Measurements from ENCODE around the gene MYL3. TPM values are rescaled to one million over a fixed set of nuclear protein-coding genes. Genes with fewer than 3 reads are reported as not detected.
A peak's percentile ranks its signal among the peaks of the same experiment; 100 is the strongest.

MYL3 gene
- total and polyA plus RNA-seq, 2 experiments from 2014 or later = not detected

GRCh38 chr3:46904303-46905212, 41.3 kb upstream of the MYL3 start:
- H2AFZ ChIP-seq = no peak overlapping the region
- in situ Hi-C loops (cut with MboI) = no loop called here

DNA sequence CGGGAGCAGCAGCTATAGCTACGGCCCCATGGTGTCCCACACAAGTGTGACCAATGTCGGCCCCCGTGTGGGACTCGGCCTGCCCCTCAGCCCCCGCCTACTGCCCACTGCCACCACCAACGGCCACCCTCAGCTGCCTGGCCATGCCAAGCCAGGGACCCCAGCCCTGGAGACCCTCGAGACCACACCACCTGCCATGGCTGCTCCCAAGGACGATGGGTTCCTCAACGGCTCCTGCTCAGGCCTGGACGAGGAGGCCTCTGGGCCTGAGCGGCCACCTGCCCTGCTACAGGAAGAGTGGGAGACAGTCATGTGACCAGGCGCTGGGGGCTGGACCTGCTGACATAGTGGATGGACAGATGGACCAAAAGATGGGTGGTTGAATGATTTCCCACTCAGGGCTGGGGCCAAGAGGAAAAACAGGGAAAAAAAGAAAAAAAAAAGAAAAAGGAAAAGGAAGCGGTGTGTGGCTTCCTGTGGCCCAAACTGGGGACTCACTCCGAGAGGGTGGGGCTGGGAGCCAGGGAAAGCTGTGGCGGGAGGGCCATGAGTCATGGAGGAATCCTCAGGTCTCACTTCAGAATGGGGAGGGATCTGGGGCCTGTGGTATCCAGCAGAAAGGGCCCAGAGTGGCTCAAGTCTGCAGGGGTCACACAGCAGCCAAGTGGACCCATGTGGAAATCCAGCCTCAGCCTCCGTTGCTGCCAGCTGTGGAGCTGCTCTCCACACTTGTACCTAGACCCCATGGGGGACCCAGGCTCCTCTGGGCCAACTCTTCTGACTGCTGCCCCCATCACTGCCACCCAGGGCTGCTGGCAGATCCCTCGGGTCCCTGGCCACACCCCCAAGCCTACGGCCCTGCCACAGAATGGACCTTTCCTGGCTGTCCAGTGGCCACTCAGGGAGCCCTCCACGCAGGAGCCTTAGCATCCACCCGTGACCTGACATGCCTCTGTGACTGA, 40.4 kb upstream of the MYL3 start:
- WGBS, 2 experiments (ENCODE audit: low coverage in 1 of 2, low lambda C conversion rate in 2 of 2, missing lambda C conversion rate in 2 of 2) = 71 to 74% methylated on average over 18 to 21 of the region's 21 CpGs

More at GRCh38 chr3:46904303-46905212, 41.3 kb upstream of the MYL3 start:
- Histone ChIP-seq H3K4me1 (ENCODE audit: insufficient read depth) (peaks cover 20% of the 10 kb centered on the region), H3K9me2 (ENCODE audit: insufficient read depth) (no peaks in the 10 kb centered on the region), H3K27ac (no peak overlapping the region), H3K27me3 (replicated peaks; ENCODE audit: insufficient read depth) (no peaks in the 10 kb centered on the region), H3K79me2 (ENCODE audit: insufficient read depth) (no peaks in the 10 kb centered on the region), H3K9ac (no peak overlapping the region), H3F3A (ENCODE audit: insufficient read depth) (0 out of 2 replicates have a peak, but pooled peaks cover 4% of the 10 kb centered on the region), H3K4me3 (no peak overlapping the region), H3K36me3 (ENCODE audit: low read depth) (no peaks in the 10 kb centered on the region), H3K9me3 (ENCODE audit: low read depth) (no peaks in the 10 kb centered on the region), H3K4me2 (ENCODE audit: unreplicated experiment) (no peak overlapping the region), H4K20me1 (ENCODE audit: insufficient read depth) (no peaks in the 10 kb centered on the region)
- 64 to 65% methylated on average over 18 of the region's 18 CpGs for WGBS, 2 experiments (ENCODE audit: low coverage in 1 of 2, low lambda C conversion rate in 2 of 2, missing lambda C conversion rate in 2 of 2)
- no peak for TF ChIP-seq EZH2 (IDR thresholded peaks at IDR 0.05; ENCODE audit: insufficient read depth, poor library complexity, severe bottlenecking)
- no peak for DNase-seq

DNA sequence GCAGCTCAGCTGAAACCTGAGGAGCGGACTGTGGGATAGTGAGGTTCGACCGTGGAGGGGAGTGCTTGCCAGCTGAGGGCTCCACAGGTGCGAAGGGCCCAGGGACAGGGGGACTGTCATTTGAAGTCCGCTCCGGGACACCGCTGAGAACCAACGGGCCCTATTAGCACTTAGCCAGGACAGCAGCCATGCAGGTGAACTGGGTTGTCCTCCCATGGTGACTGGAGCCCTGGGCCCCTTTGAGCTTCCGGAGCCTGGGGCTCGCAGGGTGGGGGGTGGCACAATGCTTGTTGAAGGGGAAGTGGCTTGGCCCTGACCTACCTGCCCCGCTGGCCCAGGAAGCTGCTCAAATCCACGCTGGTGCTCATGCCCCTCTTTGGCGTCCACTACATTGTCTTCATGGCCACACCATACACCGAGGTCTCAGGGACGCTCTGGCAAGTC, 39.0 kb upstream of the MYL3 start:
- 90 to 91% methylated on average over 13 to 15 of the region's 15 CpGs for WGBS, 2 experiments (ENCODE audit: low coverage in 1 of 2, low lambda C conversion rate in 2 of 2, missing lambda C conversion rate in 2 of 2)
- H3K4me2 ChIP-seq (ENCODE audit: unreplicated experiment) = no peak overlapping the region
- H3K9ac ChIP-seq = no peak overlapping the region
- peaks cover 3% of the 10 kb centered on the region; the same call in 1 of the 2 replicates for H3K4me1 ChIP-seq (ENCODE audit: insufficient read depth)
- in situ Hi-C loops (cut with MboI) = no loop called here
- no peaks in the 10 kb centered on the region for H3F3A ChIP-seq (ENCODE audit: insufficient read depth)
- H3K27ac ChIP-seq = no peak overlapping the region
- no peaks in the 10 kb centered on the region for H3K27me3 ChIP-seq (replicated peaks; ENCODE audit: insufficient read depth)
- H3K9me3 ChIP-seq (ENCODE audit: low read depth) = no peaks in the 10 kb centered on the region
- no peaks in the 10 kb centered on the region for H3K36me3 ChIP-seq (ENCODE audit: low read depth)
- H3K4me3 ChIP-seq = no peak overlapping the region
- no peaks in the 10 kb centered on the region for H4K20me1 ChIP-seq (ENCODE audit: insufficient read depth)
- no peaks in the 10 kb centered on the region for H3K9me2 ChIP-seq (ENCODE audit: insufficient read depth)
- H3K79me2 ChIP-seq (ENCODE audit: insufficient read depth) = no peaks in the 10 kb centered on the region
- no peak overlapping the region for H2AFZ ChIP-seq
- TF ChIP-seq EZH2phosphoT487 (IDR thresholded peaks at IDR 0.05; ENCODE audit: insufficient read depth, low read depth) = no peak
- TF ChIP-seq EZH2 (IDR thresholded peaks at IDR 0.05; ENCODE audit: insufficient read depth, poor library complexity, severe bottlenecking) = no peak
- no peak for DNase-seq

More for the DNA sequence above, 40.4 kb upstream of the MYL3 start:
- Histone ChIP-seq H3K36me3 (ENCODE audit: low read depth) (no peaks in the 10 kb centered on the region), H3K79me2 (ENCODE audit: insufficient read depth) (no peaks in the 10 kb centered on the region), H3K9me2 (ENCODE audit: insufficient read depth) (no peaks in the 10 kb centered on the region), H3K4me2 (ENCODE audit: unreplicated experiment) (no peak overlapping the region), H4K20me1 (ENCODE audit: insufficient read depth) (no peaks in the 10 kb centered on the region), H3K9me3 (ENCODE audit: low read depth) (no peaks in the 10 kb centered on the region), H3K27me3 (replicated peaks; ENCODE audit: insufficient read depth) (no peaks in the 10 kb centered on the region), H3K4me1 (ENCODE audit: insufficient read depth) (peaks cover 11% of the 10 kb centered on the region), H3F3A (ENCODE audit: insufficient read depth) (no peaks in the 10 kb centered on the region), H3K4me3 (no peak overlapping the region), H3K9ac (no peak overlapping the region), H3K27ac (no peak overlapping the region), H2AFZ (no peak overlapping the region)
- DNase-seq = peak; percentile 77
- in situ Hi-C loops (cut with MboI) = no loop called here
- no peak for TF ChIP-seq EZH2phosphoT487 (IDR thresholded peaks at IDR 0.05; ENCODE audit: insufficient read depth, low read depth)
- TF ChIP-seq EZH2 (IDR thresholded peaks at IDR 0.05; ENCODE audit: insufficient read depth, poor library complexity, severe bottlenecking) = no peak

DNA sequence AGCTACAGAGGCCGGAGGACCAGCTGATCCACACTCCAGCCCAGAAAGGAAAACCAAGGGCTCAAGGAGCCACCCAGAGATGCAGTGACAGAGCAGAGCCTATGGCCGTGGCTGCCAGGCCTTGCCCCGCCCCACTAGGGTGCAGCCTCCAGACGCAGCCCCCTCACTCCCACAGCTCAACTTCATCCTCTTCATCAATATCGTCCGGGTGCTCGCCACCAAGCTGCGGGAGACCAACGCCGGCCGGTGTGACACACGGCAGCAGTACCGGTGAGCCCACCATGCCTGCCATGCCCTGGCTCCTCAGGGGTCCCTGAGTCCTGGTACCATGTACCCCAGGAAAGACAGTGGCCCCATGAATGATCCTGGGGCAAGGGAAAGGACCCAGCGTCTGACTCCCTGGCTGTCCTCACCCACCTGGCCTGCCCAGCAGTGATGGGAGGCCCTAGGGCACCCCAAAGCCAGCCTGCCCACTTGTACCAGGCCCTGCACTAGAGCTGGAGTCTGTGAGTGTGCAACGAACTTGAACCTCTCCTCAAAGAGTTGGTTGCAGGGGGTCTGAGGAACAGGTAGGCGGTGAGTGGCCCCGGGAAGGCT, 38.4 kb upstream of the MYL3 start:
- in situ Hi-C loops (cut with MboI) = no loop called here
- no peak overlapping the region for H3K9ac ChIP-seq
- no peak overlapping the region for H3K27ac ChIP-seq
- no peak overlapping the region for H3K4me3 ChIP-seq
- H3K79me2 ChIP-seq (ENCODE audit: insufficient read depth) = no peaks in the 10 kb centered on the region
- H4K20me1 ChIP-seq (ENCODE audit: insufficient read depth) = no peaks in the 10 kb centered on the region
- H3F3A ChIP-seq (ENCODE audit: insufficient read depth) = no peaks in the 10 kb centered on the region
- 79% methylated on average over 16 to 17 of the region's 17 CpGs for WGBS, 2 experiments (ENCODE audit: low coverage in 1 of 2, low lambda C conversion rate in 2 of 2, missing lambda C conversion rate in 2 of 2)
- H2AFZ ChIP-seq = no peak overlapping the region
- H3K4me2 ChIP-seq (ENCODE audit: unreplicated experiment) = no peak overlapping the region
- peaks cover 3% of the 10 kb centered on the region; the same call in 1 of the 2 replicates for H3K4me1 ChIP-seq (ENCODE audit: insufficient read depth)
- no peaks in the 10 kb centered on the region for H3K36me3 ChIP-seq (ENCODE audit: low read depth)
- no peaks in the 10 kb centered on the region for H3K27me3 ChIP-seq (replicated peaks; ENCODE audit: insufficient read depth)
- DNase-seq = no peak
- no peaks in the 10 kb centered on the region for H3K9me3 ChIP-seq (ENCODE audit: low read depth)
- TF ChIP-seq EZH2 (IDR thresholded peaks at IDR 0.05; ENCODE audit: insufficient read depth, poor library complexity, severe bottlenecking) (no peak), EZH2phosphoT487 (IDR thresholded peaks at IDR 0.05; ENCODE audit: insufficient read depth, low read depth) (no peak)
- H3K9me2 ChIP-seq (ENCODE audit: insufficient read depth) = no peaks in the 10 kb centered on the region

Data from GM23248 (cell line).